SHP77 (cell line): ENCODE data around the gene PCDHGA7.
"Not testable (repeated sequence)": the region's sequence is repeated elsewhere in the genome, so short reads cannot be mapped to it uniquely, and the experiment has no call there.

Experiments
- DNase-seq, 2 experiments: peaks; one replicate each; lab custom pipeline; 2025; lab: John Stamatoyannopoulos, UW

PCDHGA7 gene

GRCh38 chr5:141382469-141383294, at the start of gene PCDHGA7:
Gene PCDHGA7 (plus strand): TSS chr5:141382742. CDS start chr5:141382900, 158 bp downstream.
- DNase-seq = no peak

GRCh38 chr5:141338538-141339306, 43.8 kb upstream of the PCDHGA7 start, which contains the start of gene PCDHGA2:
Gene PCDHGA2 (plus strand): TSS chr5:141338760.
- DNase-seq = no peak

DNA sequence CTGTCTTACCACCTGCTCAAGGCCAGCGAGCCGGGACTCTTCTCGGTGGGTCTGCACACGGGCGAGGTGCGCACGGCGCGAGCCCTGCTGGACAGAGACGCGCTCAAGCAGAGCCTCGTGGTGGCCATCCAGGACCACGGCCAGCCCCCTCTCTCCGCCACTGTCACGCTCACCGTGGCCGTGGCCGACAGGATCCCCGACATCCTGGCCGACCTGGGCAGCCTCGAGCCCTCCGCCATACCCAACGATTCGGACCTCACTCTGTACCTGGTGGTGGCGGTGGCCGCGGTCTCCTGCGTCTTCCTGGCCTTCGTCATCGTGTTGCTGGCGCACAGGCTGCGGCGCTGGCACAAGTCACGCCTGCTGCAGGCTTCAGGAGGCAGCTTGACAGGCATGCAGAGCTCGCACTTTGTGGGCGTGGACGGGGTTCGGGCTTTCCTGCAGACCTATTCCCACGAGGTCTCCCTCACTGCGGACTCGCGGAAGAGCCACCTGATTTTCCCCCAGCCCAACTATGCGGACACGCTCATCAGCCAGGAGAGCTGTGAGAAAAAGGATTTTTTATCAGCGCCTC, 41.7 kb upstream of the PCDHGA7 start:
- DNase-seq = not testable (repeated sequence)

DNA sequence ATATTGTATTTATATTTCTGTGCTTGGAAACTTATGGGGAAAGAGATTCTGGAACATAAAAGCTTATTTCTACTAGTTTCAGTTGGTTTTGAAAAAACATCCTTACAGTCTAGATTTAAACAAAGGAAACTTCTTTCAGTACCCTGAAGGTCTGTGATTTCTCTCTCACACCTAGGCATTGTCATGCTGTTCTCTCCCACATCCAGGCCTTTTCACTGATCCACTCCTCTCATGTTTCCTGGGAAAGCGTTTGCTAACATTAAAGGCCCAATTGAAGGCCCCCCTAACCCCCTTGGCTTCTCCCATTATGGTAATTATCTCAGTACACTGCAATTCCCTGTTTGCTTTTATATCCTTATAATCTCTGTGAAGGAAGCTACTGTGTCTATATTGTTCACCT, 39.8 kb upstream of the PCDHGA7 start:
- no peak for DNase-seq

DNA sequence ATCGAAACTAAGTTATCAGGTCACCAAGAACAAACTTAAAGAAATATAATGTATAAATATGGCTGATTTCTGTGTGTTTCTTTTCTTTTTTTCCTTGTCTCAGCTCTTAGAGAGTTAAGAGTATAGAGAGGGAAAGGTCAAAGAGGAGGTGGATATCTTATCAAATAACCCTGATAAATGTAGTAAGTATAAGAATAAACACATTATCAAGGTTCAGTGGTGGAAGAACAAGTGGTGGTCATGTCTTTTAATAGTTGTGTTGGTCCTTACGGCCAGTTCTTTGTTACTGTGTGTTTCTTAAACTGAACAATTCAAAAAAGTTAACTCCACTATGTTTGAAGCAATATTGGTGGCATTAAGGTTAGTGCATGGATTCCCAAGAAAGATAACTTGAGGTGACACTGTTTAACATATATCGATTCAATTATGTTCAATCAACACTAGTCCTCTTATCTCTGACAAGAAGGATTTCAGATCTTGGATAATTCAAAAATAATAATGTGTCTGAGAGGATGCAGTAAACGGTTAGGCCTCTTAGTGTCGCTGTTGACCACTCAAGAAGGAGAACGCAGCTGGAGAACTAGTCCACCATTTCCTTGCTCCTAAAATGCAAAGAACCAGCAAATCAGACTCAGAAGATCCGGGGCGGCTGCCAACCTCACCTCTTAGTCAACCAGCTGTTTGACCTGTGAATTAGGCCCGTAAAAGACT, 39.1 kb upstream of the PCDHGA7 start, which contains the start of gene PCDHGA3:
PCDHGA3 (plus strand) TSS at position 588 of the 711 bp plus-strand sequence. CDS start 205 bp downstream, outside the sequence.
- no peak for DNase-seq

DNA sequence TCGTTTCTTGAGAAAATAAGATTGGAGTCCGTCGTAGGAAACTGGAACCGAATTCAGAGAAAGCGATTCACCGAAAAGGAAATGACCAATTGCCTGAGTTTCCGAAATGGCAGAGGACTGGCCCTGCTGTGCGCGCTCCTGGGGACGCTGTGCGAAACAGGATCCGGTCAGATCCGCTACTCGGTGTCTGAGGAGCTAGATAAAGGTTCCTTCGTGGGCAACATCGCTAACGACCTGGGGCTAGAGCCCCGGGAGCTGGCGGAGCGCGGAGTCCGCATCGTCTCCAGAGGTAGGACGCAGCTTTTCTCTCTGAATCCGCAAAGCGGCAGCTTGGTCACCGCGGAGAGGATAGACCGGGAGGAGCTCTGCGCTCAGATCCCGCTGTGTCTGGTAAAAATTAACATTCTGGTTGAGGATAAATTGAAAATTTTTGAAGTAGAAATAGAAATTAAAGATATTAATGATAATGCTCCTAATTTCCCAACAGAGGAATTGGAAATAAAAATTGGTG, 38.5 kb upstream of the PCDHGA7 start:
- DNase-seq = no peak

GRCh38 chr5:141345327-141345726, 37.2 kb upstream of the PCDHGA7 start:
- DNase-seq = no peak

- DNase-seq = not testable (repeated sequence)
Measured at GRCh38 chr5:141346017-141346416, 36.5 kb upstream of the PCDHGA7 start.

DNA sequence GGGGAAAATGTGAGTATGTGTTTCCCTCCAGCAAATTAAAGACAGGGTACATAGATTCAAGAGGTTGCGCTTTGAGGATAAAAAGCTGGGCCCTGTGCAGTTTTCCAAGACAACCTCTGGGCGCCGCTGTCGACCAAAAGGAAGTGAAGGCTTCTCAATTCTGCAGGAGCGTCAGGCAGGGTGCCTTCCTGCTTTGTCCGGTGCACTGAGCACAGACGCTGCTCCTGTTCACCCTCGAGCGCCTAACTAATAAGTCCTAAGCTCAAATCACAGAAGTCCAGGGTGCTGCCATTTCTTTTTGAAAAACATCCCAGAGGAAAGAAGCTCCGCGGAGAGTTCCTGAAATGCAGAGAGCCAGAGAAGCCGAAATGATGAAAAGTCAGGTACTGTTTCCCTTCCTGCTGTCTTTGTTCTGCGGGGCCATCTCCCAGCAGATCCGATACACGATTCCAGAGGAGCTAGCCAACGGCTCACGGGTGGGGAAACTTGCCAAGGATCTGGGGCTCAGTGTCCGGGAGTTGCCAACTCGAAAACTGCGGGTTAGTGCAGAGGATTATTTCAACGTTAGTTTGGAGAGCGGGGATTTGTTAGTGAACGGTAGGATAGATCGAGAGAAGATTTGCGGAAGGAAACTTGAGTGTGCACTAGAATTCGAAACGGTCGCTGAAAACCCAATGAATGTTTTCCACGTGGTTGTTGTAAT, 32.5 kb upstream of the PCDHGA7 start, which contains the start of gene PCDHGB1:
PCDHGB1 (plus strand) TSS at position 183 of the 703 bp plus-strand sequence; CDS start at position 345, 162 bp downstream.
- peak; percentile 66 to 71 for DNase-seq

- DNase-seq = no peak
Measured at GRCh38 chr5:141351591-141351990, 31.0 kb upstream of the PCDHGA7 start.

- DNase-seq = no peak
Measured at GRCh38 chr5:141354900-141355469, 27.6 kb upstream of the PCDHGA7 start, which contains the start of gene PCDHGA4. Gene PCDHGA4 (plus strand): TSS chr5:141355021. CDS start chr5:141355108, 87 bp downstream.

DNA sequence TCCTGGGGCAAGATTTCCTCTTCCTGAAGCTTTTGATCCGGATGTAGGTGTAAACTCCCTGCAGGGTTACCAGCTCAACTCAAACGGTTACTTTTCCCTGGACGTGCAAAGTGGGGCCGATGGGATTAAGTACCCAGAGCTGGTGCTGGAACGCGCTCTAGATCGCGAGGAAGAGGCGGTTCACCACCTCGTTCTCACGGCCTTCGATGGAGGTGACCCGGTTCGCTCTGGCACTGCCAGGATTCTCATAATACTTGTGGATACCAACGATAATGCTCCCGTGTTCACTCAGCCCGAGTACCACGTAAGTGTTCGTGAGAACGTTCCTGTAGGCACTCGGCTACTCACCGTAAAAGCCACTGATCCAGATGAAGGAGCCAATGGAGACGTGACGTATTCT, 26.9 kb upstream of the PCDHGA7 start:
- no peak for DNase-seq

DNA sequence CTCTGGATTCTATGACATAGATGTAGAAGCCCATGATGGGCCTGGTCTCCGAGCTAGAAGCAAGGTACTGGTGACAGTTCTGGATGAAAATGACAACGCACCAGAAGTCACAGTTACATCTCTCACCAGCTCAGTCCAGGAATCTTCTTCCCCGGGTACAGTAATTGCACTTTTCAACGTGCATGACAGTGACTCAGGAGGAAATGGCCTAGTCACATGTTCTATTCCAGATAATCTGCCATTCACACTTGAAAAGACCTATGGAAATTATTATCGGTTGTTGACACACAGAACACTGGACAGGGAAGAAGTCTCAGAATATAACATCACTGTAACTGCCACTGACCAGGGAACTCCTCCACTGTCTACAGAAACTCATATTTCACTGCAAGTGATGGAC, 26.4 kb upstream of the PCDHGA7 start:
- DNase-seq = no peak

DNA sequence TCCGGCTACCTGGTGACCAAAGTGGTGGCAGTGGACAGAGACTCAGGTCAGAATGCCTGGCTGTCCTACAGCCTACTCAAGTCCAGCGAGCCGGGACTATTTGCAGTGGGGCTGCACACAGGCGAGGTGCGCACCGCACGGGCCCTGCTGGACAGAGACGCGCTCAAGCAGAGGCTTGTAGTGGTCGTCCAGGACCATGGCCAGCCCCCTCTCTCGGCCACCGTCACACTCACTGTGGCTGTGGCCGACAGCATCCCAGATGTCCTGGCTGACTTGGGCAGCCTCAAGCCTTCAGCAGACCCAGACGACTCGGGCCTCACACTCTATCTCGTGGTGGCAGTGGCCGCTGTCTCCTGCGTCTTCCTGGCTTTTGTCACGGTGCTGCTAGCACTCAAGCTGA, 25.6 kb upstream of the PCDHGA7 start:
- DNase-seq = no peak

GRCh38 chr5:141359790-141360426, 22.6 kb upstream of the PCDHGA7 start, which contains the start of gene PCDHGB2:
Gene PCDHGB2 (plus strand): TSS chr5:141359994. CDS start chr5:141360136, 142 bp downstream.
- no peak for DNase-seq

DNA sequence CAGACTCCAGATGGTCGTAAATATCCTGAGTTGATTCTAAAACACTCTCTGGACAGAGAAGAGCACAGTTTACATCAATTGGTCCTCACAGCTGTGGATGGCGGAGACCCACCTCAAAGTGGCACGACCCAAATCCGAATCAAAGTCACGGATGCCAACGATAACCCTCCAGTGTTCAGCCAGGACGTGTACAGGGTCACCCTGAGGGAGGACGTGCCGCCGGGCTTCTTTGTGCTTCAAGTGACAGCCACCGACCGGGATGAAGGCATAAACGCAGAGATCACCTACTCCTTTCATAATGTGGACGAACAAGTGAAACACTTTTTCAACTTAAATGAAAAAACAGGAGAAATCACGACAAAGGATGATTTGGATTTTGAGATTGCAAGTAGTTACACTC, 21.9 kb upstream of the PCDHGA7 start:
- DNase-seq = no peak

DNA sequence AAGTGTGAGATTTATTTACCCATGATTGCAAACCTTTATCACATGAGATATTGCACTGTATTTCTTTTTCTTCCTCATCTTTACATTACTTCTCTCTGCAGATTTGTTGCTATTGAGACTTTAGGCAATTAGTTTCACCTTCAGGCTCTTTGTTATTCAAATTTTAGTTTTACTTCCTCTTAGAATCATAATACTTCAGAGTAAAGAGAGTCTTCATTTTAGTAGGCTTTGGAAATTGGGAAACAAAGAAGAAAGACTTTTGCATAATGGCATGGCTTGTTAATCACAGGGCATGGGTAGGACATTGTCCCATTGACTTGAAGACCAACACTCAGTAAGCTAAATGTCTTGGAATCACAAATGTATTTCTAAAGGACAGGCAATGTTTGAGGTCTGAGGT, 19.8 kb upstream of the PCDHGA7 start:
- DNase-seq = no peak

GRCh38 chr5:141363952-141364660, 18.4 kb upstream of the PCDHGA7 start, which contains the start of gene PCDHGA5:
Gene PCDHGA5 (plus strand): TSS chr5:141364162. CDS start chr5:141364331, 169 bp downstream.
- no peak for DNase-seq
